GM18870 (cell line): ENCODE data around the gene DDX11.
"Not testable (repeated sequence)": the region's sequence is repeated elsewhere in the genome, so short reads cannot be mapped to it uniquely, and the experiment has no call there.

Source experiments
- ATAC-seq: cut with Tn5 transposase; IDR thresholded peaks from one replicate; pipeline ENCODE4 v1.9.1; 2021; ENCODE audit warnings: moderate library complexity; ENCODE audit not compliant: unreplicated experiment

Gene DDX11

GRCh38 chr12:31066196-31066595 lies 7.5 kb upstream of the DDX11 start:
- not testable (repeated sequence) for ATAC-seq

GRCh38 chr12:31067656-31068055 lies 6.0 kb upstream of the DDX11 start:
- ATAC-seq = not testable (repeated sequence)

- ATAC-seq = not testable (repeated sequence)
Observed at GRCh38 chr12:31070971-31071740, 2.5 kb upstream of the DDX11 start.

- ATAC-seq = not testable (repeated sequence)
Observed at GRCh38 chr12:31072962-31073361, 698 bp upstream of the DDX11 start.

GRCh38 chr12:31074333-31074874 lies 744 bp downstream of the DDX11 start:
- peak; percentile 38 for ATAC-seq

- ATAC-seq = not testable (repeated sequence)
Observed at GRCh38 chr12:31076150-31076549, 2.5 kb downstream of the DDX11 start.

- ATAC-seq = not testable (repeated sequence)
Observed at GRCh38 chr12:31077095-31077494, 3.4 kb downstream of the DDX11 start.

- ATAC-seq = not testable (repeated sequence)
Observed at GRCh38 chr12:31077998-31078397, 4.3 kb downstream of the DDX11 start.

GRCh38 chr12:31079421-31079820 lies 5.8 kb downstream of the DDX11 start:
- ATAC-seq = not testable (repeated sequence)

GRCh38 chr12:31080221-31080620 lies 6.6 kb downstream of the DDX11 start:
- not testable (repeated sequence) for ATAC-seq

- not testable (repeated sequence) for ATAC-seq
Observed at GRCh38 chr12:31081274-31081673, 7.6 kb downstream of the DDX11 start.

GRCh38 chr12:31084241-31084640 lies 10.6 kb downstream of the DDX11 start:
- ATAC-seq = not testable (repeated sequence)

- not testable (repeated sequence) for ATAC-seq
Observed at GRCh38 chr12:31086032-31086431, 12.4 kb downstream of the DDX11 start.

- not testable (repeated sequence) for ATAC-seq
Observed at GRCh38 chr12:31087486-31087885, 13.8 kb downstream of the DDX11 start.

- not testable (repeated sequence) for ATAC-seq
Observed at GRCh38 chr12:31087956-31088355, 14.3 kb downstream of the DDX11 start.

GRCh38 chr12:31089072-31089471 lies 15.4 kb downstream of the DDX11 start:
- ATAC-seq = no peak

- ATAC-seq = not testable (repeated sequence)
Observed at GRCh38 chr12:31091629-31092028, 18.0 kb downstream of the DDX11 start.

- ATAC-seq = not testable (repeated sequence)
Observed at GRCh38 chr12:31092718-31093117, 19.1 kb downstream of the DDX11 start.

- ATAC-seq = not testable (repeated sequence)
Observed at GRCh38 chr12:31095080-31095860, 21.6 kb downstream of the DDX11 start.

GRCh38 chr12:31096251-31097065 lies 22.8 kb downstream of the DDX11 start:
- ATAC-seq = not testable (repeated sequence)

- ATAC-seq = not testable (repeated sequence)
Observed at GRCh38 chr12:31097819-31098218, 24.2 kb downstream of the DDX11 start.
